B cell (primary cell): Measurements from ENCODE around the gene KRTAP19-5. TPM values are rescaled to one million over a fixed set of nuclear protein-coding genes. Genes with fewer than 3 reads are reported as not detected.

Experiments
- ATAC-seq: fragments of 200-7000 bp; cut with Tn5 transposase; one replicate; pipeline ENCODE4 v1.10.0; 2021; ENCODE audit warnings: low read depth, mild to moderate bottlenecking, moderate number of reproducible peaks, moderate library complexity
- CTCF ChIA-PET: fragments of 350-600 bp; sonication (Branson Sonifier 250); formaldehyde crosslinking; loops from one replicate; lab custom pipeline; 2021; ENCODE audit warnings: antibody characterized with exemption, inconsistent platforms; lab: Charles Lee
- POLR2A ChIA-PET: fragments of 350-600 bp; sonication (Branson Sonifier 250); formaldehyde crosslinking; loops from one replicate; lab custom pipeline; 2021; ENCODE audit warnings: antibody characterized with exemption; lab: Charles Lee
- DNase-seq: peaks from one replicate; pipeline ENCODE4 v3.0.0; 2013
- H2AFZ ChIP-seq: 2 replicates; pipeline ENCODE4 v1.6.1; 2012; ENCODE audit warnings: mild to moderate bottlenecking, low read depth, low read length; ENCODE audit not compliant: insufficient read depth, poor library complexity, severe bottlenecking
- H3K27ac ChIP-seq, 2 donors: 1 replicate in 1 of 2; 2 replicates in 1 of 2; pipeline ENCODE4 v1.5.1; 2012 to 2013; ENCODE audit warnings: low read length in 2 of 2, mild to moderate bottlenecking in 2 of 2, moderate library complexity in 1 of 2
- H3K27me3 ChIP-seq, 4 experiments: fragments of 200-600 bp in 1 of 4; sonication (generic) in 1 of 4; replicated peaks in 1 of 4; 1 replicate in 2 of 4; 2 replicates in 2 of 4; pipeline versions ENCODE4 v1.6.1 to v1.7.0; 2013 to 2016; ENCODE audit warnings: low read length in 3 of 4, mild to moderate bottlenecking in 2 of 4, mixed read lengths in 1 of 4, moderate library complexity in 1 of 4; ENCODE audit not compliant: insufficient read depth in 4 of 4, control insufficient read depth in 3 of 4; ENCODE audit errors: control extremely low read depth in 1 of 4
- H3K36me3 ChIP-seq, 2 experiments: replicated peaks in 1 of 2; 1 replicate in 1 of 2; 2 replicates in 1 of 2; pipeline versions ENCODE4 v1.6.1 to v1.7.1; 2013; ENCODE audit warnings: low read length in 1 of 2; ENCODE audit not compliant: insufficient read depth in 2 of 2, control insufficient read depth in 1 of 2; ENCODE audit errors: control extremely low read depth in 1 of 2, extremely low read depth in 1 of 2
- H3K4me1 ChIP-seq, 2 donors: fragments of 200-600 bp in 1 of 2; sonication (generic) in 1 of 2; 1 replicate in 1 of 2; 2 replicates in 1 of 2; pipeline versions ENCODE4 v1.5.1 to v1.6.1; 2013 to 2017; ENCODE audit warnings: low read length in 2 of 2; ENCODE audit not compliant: control insufficient read depth in 2 of 2, insufficient read depth in 2 of 2
- H3K4me2 ChIP-seq: replicated peaks from 2 replicates; pipeline ENCODE3; 2012; ENCODE audit warnings: mild to moderate bottlenecking, low read depth, low read length; ENCODE audit not compliant: poor library complexity, severe bottlenecking
- H3K4me3 ChIP-seq, 5 experiments: fragments of 200-600 bp in 1 of 5; sonication (generic) in 1 of 5; 1 replicate in 3 of 5; 2 replicates in 2 of 5; pipeline versions ENCODE4 v1.5.1 to v1.7.0; 2011 to 2016; ENCODE audit warnings: low read length in 4 of 5, mild to moderate bottlenecking in 4 of 5, low read depth in 2 of 5, control low read depth in 1 of 5, moderate library complexity in 1 of 5; ENCODE audit not compliant: insufficient read depth in 1 of 5; ENCODE audit errors: control extremely low read depth in 1 of 5, extremely low read depth in 1 of 5
- H3K79me2 ChIP-seq: fragments of 200-600 bp; sonication (generic); one replicate; pipeline ENCODE4 v1.6.0; 2016; ENCODE audit warnings: low read length; ENCODE audit not compliant: control insufficient read depth, insufficient read depth
- H3K9ac ChIP-seq: fragments of 200-600 bp; sonication (generic); 2 replicates; pipeline ENCODE4 v1.6.1; 2017; ENCODE audit warnings: mild to moderate bottlenecking, low read length, moderate library complexity
- H3K9me3 ChIP-seq, 3 donors: one replicate each; pipeline versions ENCODE4 v1.6.1 to v1.7.1; 2013; ENCODE audit warnings: low read length in 2 of 3; ENCODE audit not compliant: control insufficient read depth in 2 of 3, insufficient read depth in 1 of 3; ENCODE audit errors: control extremely low read depth in 1 of 3
- H4K20me1 ChIP-seq: 2 replicates; pipeline ENCODE4 v1.6.0; 2012; ENCODE audit warnings: mild to moderate bottlenecking, low read length; ENCODE audit not compliant: insufficient read depth, control insufficient read depth, poor library complexity, severe bottlenecking
- H3K27ac Mint-ChIP-seq: one replicate; pipeline ENCODE4 v1.8.0; 2021; ENCODE audit warnings: mixed read lengths
- H3K27me3 Mint-ChIP-seq: one replicate; pipeline ENCODE4 v1.8.0; 2021; ENCODE audit warnings: mixed read lengths
- H3K4me1 Mint-ChIP-seq: one replicate; pipeline ENCODE4 v1.8.0; 2021; ENCODE audit warnings: mixed read lengths
- H3K4me3 Mint-ChIP-seq: one replicate; pipeline ENCODE4 v1.8.0; 2021; ENCODE audit warnings: mixed read lengths
- H3K9me3 Mint-ChIP-seq: one replicate; pipeline ENCODE4 v1.8.0; 2022; ENCODE audit warnings: mixed read lengths; ENCODE audit not compliant: insufficient read depth
- CTCF ChIP-seq: fragments of 200-600 bp; IDR thresholded peaks from one replicate; pipeline ENCODE4 v1.8.0; 2022; ENCODE audit warnings: antibody characterized with exemption, mild to moderate bottlenecking
- EZH2 ChIP-seq: IDR thresholded peaks from 2 replicates; pipeline ENCODE4 v1.6.1; 2012; ENCODE audit warnings: borderline replicate concordance, low read depth, mild to moderate bottlenecking, moderate library complexity, low read length; ENCODE audit not compliant: insufficient read depth, poor library complexity, severe bottlenecking
- WGBS: methylation state at CpG from one replicate; pipeline ENCODE4 v1.1.5; 2013; ENCODE audit warnings: missing lambda C conversion rate; ENCODE audit not compliant: insufficient coverage; 5-methylcytosine and 5-hydroxymethylcytosine counted together
- intact Hi-C: fragments of 100-400 bp; cut with micrococcal nuclease; formaldehyde crosslinking; loops from one replicate; pipeline ENCODE4 v1.10.0; 2022
- polyA minus RNA-seq: library from RNA; depleted of rRNA, polyadenylated mRNA; stranded (reverse); fragments of >200 nt; gene quantifications from 2 replicates; pipeline ENCODE4 v1.2.3, GENCODE V29; 2012
- polyA plus RNA-seq: library from polyadenylated mRNA; depleted of rRNA; stranded (reverse); fragments of >200 nt; gene quantifications from 2 replicates; pipeline ENCODE4 v1.2.3, GENCODE V29; 2012
- total RNA-seq, 2 donors: library from RNA; stranded (reverse); fragments of 120-200 nt in 1 of 2; gene quantifications; 1 replicate in 1 of 2; 2 replicates in 1 of 2; pipeline versions ENCODE4 v1.2.3 to v1.2.4, GENCODE V29; 2013 to 2022

Gene KRTAP19-5
- total RNA-seq = not detected in 2 replicates
- total RNA-seq (2013) = not detected
- polyA plus RNA-seq = not detected in 2 replicates
- not detected in 2 replicates for polyA minus RNA-seq

- TF ChIP-seq CTCF (no peak), EZH2 (no peak)
- no peak for ATAC-seq
- H2AFZ ChIP-seq = no peak within 1 kb of the TSS
- H3K4me1 ChIP-seq = no peaks in the 10 kb centered on the region
- H4K20me1 ChIP-seq = no peaks in the 10 kb centered on the region
- no peaks in the 10 kb centered on the region for H3K36me3 ChIP-seq
- H3K27ac ChIP-seq = no peak within 1 kb of the TSS
- Mint-ChIP-seq H3K27ac (no peak within 1 kb of the TSS), H3K27me3 (no peaks in the 10 kb centered on the region), H3K4me1 (no peaks in the 10 kb centered on the region), H3K9me3 (no peaks in the 10 kb centered on the region), H3K4me3 (no peak within 1 kb of the TSS)
- 100% methylated on average over 1 of the region's 6 CpGs for WGBS
- H3K4me3 ChIP-seq = no peak within 1 kb of the TSS
- peaks cover 0 to 2% (median 0%) of the 10 kb centered on the region in 3 donors for H3K9me3 ChIP-seq
- H3K4me2 ChIP-seq = no peak within 1 kb of the TSS
- POLR2A ChIA-PET = no interaction called here
- intact Hi-C loops = no loop called here
- no peaks in the 10 kb centered on the region for H3K27me3 ChIP-seq
- no peak within 1 kb of the TSS for H3K9ac ChIP-seq
- CTCF ChIA-PET = no interaction called here
- DNase-seq = no peak
- no peaks in the 10 kb centered on the region for H3K79me2 ChIP-seq
Observed at GRCh38 chr21:30502041-30502440, at the start of gene KRTAP19-5. KRTAP19-5 (minus strand) TSS chr21:30502141; CDS start chr21:30502090, 51 bp downstream.

- CTCF ChIA-PET = no interaction called here
Observed at GRCh38 chr21:30541764-30542163, 39.8 kb upstream of the KRTAP19-5 start, which contains the start of gene KRTAP19-6. KRTAP19-6 (minus strand) TSS chr21:30541864; CDS start chr21:30541833, 31 bp downstream.

More at GRCh38 chr21:30541764-30542163, 39.8 kb upstream of the KRTAP19-5 start, which contains the start of gene KRTAP19-6:
- TF ChIP-seq CTCF (no peak), EZH2 (no peak)
- POLR2A ChIA-PET = no interaction called here
- H3K27me3 ChIP-seq = no peaks in the 10 kb centered on the region
- WGBS = no CpG with 5 or more reads among the region's 1 CpG
- H3K9me3 Mint-ChIP-seq = peaks cover 6% of the 10 kb centered on the region
- no peaks in the 10 kb centered on the region for H3K36me3 ChIP-seq
- no peak within 1 kb of the TSS for H3K4me2 ChIP-seq
- no peaks in the 10 kb centered on the region for H3K27me3 Mint-ChIP-seq
- ATAC-seq (no peak), DNase-seq (no peak)
- H3K4me1 ChIP-seq = no peaks in the 10 kb centered on the region
- no peak within 1 kb of the TSS for H3K9ac ChIP-seq
- no peaks in the 10 kb centered on the region for H3K4me1 Mint-ChIP-seq
- no peak within 1 kb of the TSS for H3K4me3 ChIP-seq
- intact Hi-C loops = no loop called here
- H3K79me2 ChIP-seq = no peaks in the 10 kb centered on the region
- no peak within 1 kb of the TSS for H3K27ac Mint-ChIP-seq
- no peaks in the 10 kb centered on the region for H4K20me1 ChIP-seq
- H3K27ac ChIP-seq = no peak within 1 kb of the TSS
- H3K4me3 Mint-ChIP-seq = no peak within 1 kb of the TSS
- no peak within 1 kb of the TSS for H2AFZ ChIP-seq
- H3K9me3 ChIP-seq = no peaks in the 10 kb centered on the region
